ENCODE data around the gene ADAD2. TPM values are rescaled to one million over a fixed set of nuclear protein-coding genes. Genes with fewer than 3 reads are reported as not detected.

ADAD2 gene
- total RNA-seq, 1 experiment from 2014 or later = not detected

GRCh38 chr16:84228256-84228838, 37.4 kb downstream of the ADAD2 start:
- Histone ChIP-seq H3F3A (ENCODE audit: insufficient read depth, low read depth) (peaks cover 30% of the 10 kb centered on the region), H3K9me2 (ENCODE audit: insufficient read depth) (no peaks in the 10 kb centered on the region), H3K4me3 (peak overlapping the region; percentile 30), H3K36me3 (ENCODE audit: low read depth) (no peaks in the 10 kb centered on the region), H4K20me1 (ENCODE audit: insufficient read depth) (no peaks in the 10 kb centered on the region), H3K27ac (peak overlapping the region; percentile 90), H2AFZ (peak overlapping the region; percentile 80), H3K4me2 (peak overlapping the region; percentile 69), H3K79me2 (ENCODE audit: low read depth) (no peaks in the 10 kb centered on the region), H3K9me3 (ENCODE audit: insufficient read depth, low read depth) (no peaks in the 10 kb centered on the region), H3K27me3 (ENCODE audit: insufficient read depth, low read depth) (no peaks in the 10 kb centered on the region), H3K4me1 (replicated peaks; ENCODE audit: insufficient read depth) (peaks cover 33% of the 10 kb centered on the region)
- BruUV-seq (replicated peaks) = no TSS peak
- DNase-seq = peak; percentile 84 to 86
- ChIA-PET POLR2A (ENCODE audit: unreplicated experiment) (interaction anchor here (0.6 kb wide), 2 partner anchors 28 to 1883 kb away, joined by 3 to 4 read pairs; no protein-coding TSS in a partner anchor), CTCF (interaction anchor here (0.6 to 1.0 kb wide), 2 partner anchors 41 to 213 kb away, joined by 4 to 12 read pairs; partner anchors contain the start of gene TAF1C)
- no peak for TF ChIP-seq CTCF (conservative IDR thresholded peaks at IDR 0.05)
- no peak for TF ChIP-seq EZH2 (IDR thresholded peaks at IDR 0.05; ENCODE audit: low read depth)
- intact Hi-C loops (cut with micrococcal nuclease; ENCODE audit: unreplicated experiment) = loop anchor here (5.0 kb wide), 1 partner anchor 274 kb away; the partner anchor contains the start of gene MEAK7

GRCh38 chr16:84229471-84229870, 38.5 kb downstream of the ADAD2 start:
- no TSS peak for BruUV-seq (replicated peaks)
- POLR2A ChIA-PET (ENCODE audit: unreplicated experiment) = no interaction called here
- Histone ChIP-seq H3K27ac (no peak overlapping the region), H3K4me1 (replicated peaks; ENCODE audit: insufficient read depth) (peaks cover 23% of the 10 kb centered on the region), H3K79me2 (ENCODE audit: low read depth) (no peaks in the 10 kb centered on the region), H2AFZ (no peak overlapping the region), H3K9me3 (ENCODE audit: insufficient read depth, low read depth) (no peaks in the 10 kb centered on the region), H4K20me1 (ENCODE audit: insufficient read depth) (no peaks in the 10 kb centered on the region), H3K4me2 (no peak overlapping the region), H3K4me3 (no peak overlapping the region), H3K9me2 (ENCODE audit: insufficient read depth) (no peaks in the 10 kb centered on the region), H3F3A (ENCODE audit: insufficient read depth, low read depth) (peaks cover 30% of the 10 kb centered on the region), H3K27me3 (ENCODE audit: insufficient read depth, low read depth) (no peaks in the 10 kb centered on the region), H3K36me3 (ENCODE audit: low read depth) (no peaks in the 10 kb centered on the region)
- DNase-seq = no peak
- no peak for TF ChIP-seq CTCF (conservative IDR thresholded peaks at IDR 0.05)
- no peak for TF ChIP-seq EZH2 (IDR thresholded peaks at IDR 0.05; ENCODE audit: low read depth)
- intact Hi-C loops (cut with micrococcal nuclease; ENCODE audit: unreplicated experiment) = loop anchor here (5.0 kb wide), 1 partner anchor 273 kb away; the partner anchor contains the start of gene MEAK7
- CTCF ChIA-PET = no interaction called here

GRCh38 chr16:84232060-84232459, 41.1 kb downstream of the ADAD2 start:
- TF ChIP-seq CTCF (conservative IDR thresholded peaks at IDR 0.05) (no peak), EZH2 (IDR thresholded peaks at IDR 0.05; ENCODE audit: low read depth) (no peak)
- Histone ChIP-seq H3K9me3 (ENCODE audit: insufficient read depth, low read depth) (no peaks in the 10 kb centered on the region), H3K27me3 (ENCODE audit: insufficient read depth, low read depth) (no peaks in the 10 kb centered on the region), H3F3A (ENCODE audit: insufficient read depth, low read depth) (peaks cover 28% of the 10 kb centered on the region; the same call in 1 of the 2 replicates), H3K4me1 (replicated peaks; ENCODE audit: insufficient read depth) (peaks cover 17% of the 10 kb centered on the region), H4K20me1 (ENCODE audit: insufficient read depth) (no peaks in the 10 kb centered on the region), H3K4me2 (no peak overlapping the region), H3K36me3 (ENCODE audit: low read depth) (no peaks in the 10 kb centered on the region), H3K9me2 (ENCODE audit: insufficient read depth) (no peaks in the 10 kb centered on the region), H3K27ac (no peak overlapping the region), H2AFZ (no peak overlapping the region), H3K4me3 (no peak overlapping the region), H3K79me2 (ENCODE audit: low read depth) (no peaks in the 10 kb centered on the region)
- BruUV-seq (replicated peaks) = no TSS peak
- POLR2A ChIA-PET (ENCODE audit: unreplicated experiment) = no interaction called here
- CTCF ChIA-PET = interaction anchor here (0.7 kb wide), 1 partner anchor 178 kb away, joined by 7 read pairs; no protein-coding TSS in a partner anchor
- DNase-seq = no peak
- intact Hi-C loops (cut with micrococcal nuclease; ENCODE audit: unreplicated experiment) = no loop called here
